PC-3 (cell line): Measurements from ENCODE around the gene ADCY2. TPM values are rescaled to one million over a fixed set of nuclear protein-coding genes. Genes with fewer than 3 reads are reported as not detected.

ENCODE experiments used
- ATAC-seq: fragments of 200-7000 bp; cut with Tn5 transposase; 2 replicates; pipeline ENCODE4 v1.9.1; 2020; ENCODE audit warnings: mild to moderate bottlenecking, moderate library complexity
- BruUV-seq: library from RNA; stranded (reverse); fragments of 400-500 nt; replicated peaks from 2 replicates; lab custom pipeline; 2021; lab: Mats Ljungman, UMichigan
- CTCF ChIA-PET: fragments of 300-600 bp; sonication (Branson Sonifier 250); formaldehyde crosslinking; loops from one replicate; lab custom pipeline; 2022; ENCODE audit warnings: antibody characterized with exemption; lab: Charles Lee
- POLR2A ChIA-PET: fragments of 300-600 bp; sonication (Branson Sonifier 250); formaldehyde crosslinking; loops from one replicate; lab custom pipeline; 2022; ENCODE audit warnings: antibody characterized with exemption; ENCODE audit not compliant: unreplicated experiment; lab: Charles Lee
- DNase-seq: peaks from one replicate; pipeline ENCODE4 v3.0.0-alpha.2; 2015
- H2AFZ ChIP-seq: fragments of 300-600 bp; sonication (generic); 2 replicates; pipeline ENCODE4 v1.6.0; 2016; ENCODE audit warnings: antibody characterized with exemption, low read length
- H3F3A ChIP-seq: fragments of 300-600 bp; sonication (generic); one replicate; pipeline ENCODE4 v1.6.0; 2017; ENCODE audit warnings: antibody characterized with exemption, low read length, control low read depth, mild to moderate bottlenecking; ENCODE audit not compliant: unreplicated experiment
- H3K27ac ChIP-seq: fragments of 300-600 bp; sonication (generic); 2 replicates; pipeline ENCODE4 v1.5.1; 2016; ENCODE audit warnings: mild to moderate bottlenecking, low read length
- H3K27me3 ChIP-seq: fragments of 300-600 bp; sonication (generic); 2 replicates; pipeline ENCODE4 v1.6.1; 2016; ENCODE audit warnings: low read length, mixed read lengths
- H3K36me3 ChIP-seq: fragments of 300-600 bp; sonication (generic); 2 replicates; pipeline ENCODE4 v1.6.1; 2016; ENCODE audit warnings: low read depth, mixed run types, low read length, mixed read lengths
- H3K4me1 ChIP-seq: fragments of 300-600 bp; sonication (generic); 2 replicates; pipeline ENCODE4 v1.5.1; 2016; ENCODE audit warnings: low read length; ENCODE audit not compliant: insufficient read depth
- H3K4me2 ChIP-seq: fragments of 300-600 bp; sonication (generic); 2 replicates; pipeline ENCODE4 v1.6.0; 2016; ENCODE audit warnings: low read length
- H3K4me3 ChIP-seq: fragments of 300-600 bp; sonication (generic); 2 replicates; pipeline ENCODE4 v1.5.1; 2016; ENCODE audit warnings: mild to moderate bottlenecking, low read length, mixed read lengths
- H3K79me2 ChIP-seq: fragments of 300-600 bp; sonication (generic); 2 replicates; pipeline ENCODE4 v1.6.1; 2017; ENCODE audit warnings: low read length, mixed read lengths
- H3K9ac ChIP-seq: fragments of 300-600 bp; sonication (generic); 2 replicates; pipeline ENCODE4 v1.6.0; 2016; ENCODE audit warnings: mild to moderate bottlenecking, low read length
- H3K9me2 ChIP-seq: fragments of 300-600 bp; sonication (generic); replicated peaks from 2 replicates; pipeline ENCODE4 v1.6.1; 2016; ENCODE audit warnings: mixed run types, low read length, mixed read lengths
- H3K9me3 ChIP-seq: fragments of 300-600 bp; sonication (generic); 2 replicates; pipeline ENCODE4 v1.6.1; 2016; ENCODE audit warnings: low read length, mixed read lengths
- H4K20me1 ChIP-seq: fragments of 300-600 bp; sonication (generic); 2 replicates; pipeline ENCODE4 v1.6.1; 2016; ENCODE audit warnings: low read length, mixed read lengths
- EZH2 ChIP-seq: fragments of 300-600 bp; sonication (generic); IDR thresholded peaks from one replicate; pipeline ENCODE4 v1.6.1; 2017; ENCODE audit warnings: antibody characterized with exemption, mild to moderate bottlenecking, low read length; ENCODE audit not compliant: unreplicated experiment
- EZH2phosphoT487 ChIP-seq: fragments of 300-600 bp; sonication (generic); IDR thresholded peaks from 2 replicates; pipeline ENCODE4 v1.6.1; 2018; ENCODE audit warnings: mild to moderate bottlenecking, antibody characterized with exemption, low read length, borderline replicate concordance
- intact Hi-C: fragments of 100-400 bp; cut with micrococcal nuclease; formaldehyde crosslinking; loops from 2 replicates; pipeline ENCODE4 v1.9.0; 2023
- total RNA-seq: library from RNA; depleted of rRNA; stranded (reverse); fragments of >200 nt; gene quantifications from 2 replicates; pipeline ENCODE4 v1.2.3, GENCODE V29; 2014
- TF ChIP-seq, protein P1 (sequence below): fragments of 300-600 bp; sonication (generic); conservative IDR thresholded peaks from 2 replicates; pipeline ENCODE4 v1.5.1; 2017; ENCODE audit warnings: antibody characterized with exemption, low read depth, mild to moderate bottlenecking, low read length

The ADCY2 gene
- total RNA-seq, 1 experiment from 2014 or later, result not detected

GRCh38 chr5:7794823-7795222 is 398.9 kb downstream of the ADCY2 start:
- POLR2A ChIA-PET, result no interaction called here
- Histone ChIP-seq H3K27me3 (peaks cover 86% of the 10 kb centered on the region), H3K9me2 (no peaks in the 10 kb centered on the region; the same call in 1 of the 2 replicates), H3K9me3 (no peaks in the 10 kb centered on the region), H3F3A (no peaks in the 10 kb centered on the region), H2AFZ (no peak overlapping the region), H4K20me1 (no peaks in the 10 kb centered on the region), H3K79me2 (no peaks in the 10 kb centered on the region), H3K36me3 (no peaks in the 10 kb centered on the region), H3K9ac (no peak overlapping the region), H3K4me1 (no peaks in the 10 kb centered on the region), H3K27ac (no peak overlapping the region), H3K4me2 (no peak overlapping the region), H3K4me3 (no peak overlapping the region)
- DNase-seq, result no peak
- CTCF ChIA-PET, result no interaction called here
- ATAC-seq, result no peak
- BruUV-seq, result no TSS peak
- intact Hi-C loops, result no loop called here
- TF ChIP-seq EZH2, result no peak
- TF ChIP-seq, protein P1, sequence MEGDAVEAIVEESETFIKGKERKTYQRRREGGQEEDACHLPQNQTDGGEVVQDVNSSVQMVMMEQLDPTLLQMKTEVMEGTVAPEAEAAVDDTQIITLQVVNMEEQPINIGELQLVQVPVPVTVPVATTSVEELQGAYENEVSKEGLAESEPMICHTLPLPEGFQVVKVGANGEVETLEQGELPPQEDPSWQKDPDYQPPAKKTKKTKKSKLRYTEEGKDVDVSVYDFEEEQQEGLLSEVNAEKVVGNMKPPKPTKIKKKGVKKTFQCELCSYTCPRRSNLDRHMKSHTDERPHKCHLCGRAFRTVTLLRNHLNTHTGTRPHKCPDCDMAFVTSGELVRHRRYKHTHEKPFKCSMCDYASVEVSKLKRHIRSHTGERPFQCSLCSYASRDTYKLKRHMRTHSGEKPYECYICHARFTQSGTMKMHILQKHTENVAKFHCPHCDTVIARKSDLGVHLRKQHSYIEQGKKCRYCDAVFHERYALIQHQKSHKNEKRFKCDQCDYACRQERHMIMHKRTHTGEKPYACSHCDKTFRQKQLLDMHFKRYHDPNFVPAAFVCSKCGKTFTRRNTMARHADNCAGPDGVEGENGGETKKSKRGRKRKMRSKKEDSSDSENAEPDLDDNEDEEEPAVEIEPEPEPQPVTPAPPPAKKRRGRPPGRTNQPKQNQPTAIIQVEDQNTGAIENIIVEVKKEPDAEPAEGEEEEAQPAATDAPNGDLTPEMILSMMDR, result no peak
- no peak for TF ChIP-seq EZH2phosphoT487

DNA sequence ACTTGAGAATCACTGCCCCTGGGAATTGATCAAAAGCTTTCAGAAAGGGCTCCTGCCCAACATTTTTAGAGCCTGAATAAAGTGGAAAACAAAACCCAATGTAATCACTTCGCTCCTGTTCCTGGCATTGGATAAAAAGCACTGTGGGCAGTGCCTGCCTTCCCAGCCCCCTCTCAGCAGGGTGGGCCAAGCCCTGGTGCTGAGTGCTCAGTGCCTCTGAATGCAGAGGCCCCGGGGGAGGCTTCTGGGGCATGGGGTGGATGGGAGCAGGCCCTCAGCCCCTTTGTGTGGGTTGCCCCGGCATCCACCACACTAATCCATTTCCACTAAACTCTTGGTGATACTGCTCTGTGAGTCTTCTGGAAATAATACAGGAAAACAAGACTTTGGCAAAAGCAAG is 399.4 kb downstream of the ADCY2 start:
- CTCF ChIA-PET, result no interaction called here
- no TSS peak for BruUV-seq

DNA sequence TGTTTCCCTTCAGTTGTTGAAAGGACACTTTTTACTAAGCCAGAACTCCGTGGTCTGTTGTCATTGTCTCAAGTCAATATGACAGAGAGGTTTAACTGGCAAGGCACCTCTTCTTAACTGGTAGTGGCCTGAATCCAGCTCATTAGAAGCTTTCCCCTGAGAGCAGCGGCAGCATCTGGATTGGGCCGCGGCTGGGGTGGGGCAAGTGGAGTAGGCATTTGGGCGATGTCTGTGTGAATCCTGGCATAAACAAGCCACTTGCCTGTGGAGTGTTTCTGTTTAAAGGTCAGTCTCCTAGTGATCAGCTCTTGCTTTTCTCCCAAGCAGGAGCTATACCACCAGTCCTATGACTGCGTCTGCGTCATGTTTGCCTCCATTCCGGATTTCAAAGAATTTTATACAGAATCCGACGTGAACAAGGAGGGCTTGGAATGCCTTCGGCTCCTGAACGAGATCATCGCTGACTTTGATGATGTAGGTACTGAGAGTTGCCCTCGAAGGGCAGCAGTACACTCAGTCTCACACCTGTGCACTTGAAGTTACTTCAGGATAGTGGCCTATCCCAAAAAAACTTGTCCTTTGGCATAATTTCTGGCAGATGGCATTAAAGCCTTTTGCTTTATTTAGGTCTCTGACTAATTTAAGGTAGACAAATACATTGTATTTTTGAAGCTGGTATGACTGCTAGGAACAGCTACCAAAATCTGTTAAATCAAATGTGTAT is 406.1 kb downstream of the ADCY2 start:
- TF ChIP-seq, protein P1, result no peak
- no peak for TF ChIP-seq EZH2phosphoT487
- no peak for TF ChIP-seq EZH2
- Histone ChIP-seq H3F3A (no peaks in the 10 kb centered on the region), H3K4me2 (no peak overlapping the region), H3K4me1 (no peaks in the 10 kb centered on the region), H2AFZ (no peak overlapping the region), H3K9me3 (no peaks in the 10 kb centered on the region), H3K36me3 (no peaks in the 10 kb centered on the region), H3K79me2 (no peaks in the 10 kb centered on the region), H3K27me3 (peaks cover 43% of the 10 kb centered on the region), H3K9me2 (no peaks in the 10 kb centered on the region; the same call in 1 of the 2 replicates), H3K9ac (no peak overlapping the region), H3K27ac (no peak overlapping the region), H3K4me3 (no peak overlapping the region), H4K20me1 (no peaks in the 10 kb centered on the region)
- POLR2A ChIA-PET, result no interaction called here
- BruUV-seq, result no TSS peak
- no peak for DNase-seq
- CTCF ChIA-PET, result no interaction called here
- intact Hi-C loops, result no loop called here
- ATAC-seq, result no peak

More for the DNA sequence above, 399.4 kb downstream of the ADCY2 start:
- Histone ChIP-seq H3K27ac (no peak overlapping the region), H3K9me3 (no peaks in the 10 kb centered on the region), H3K27me3 (peaks cover 84% of the 10 kb centered on the region), H3K4me3 (no peak overlapping the region), H3F3A (no peaks in the 10 kb centered on the region), H3K79me2 (no peaks in the 10 kb centered on the region), H4K20me1 (no peaks in the 10 kb centered on the region), H3K9ac (no peak overlapping the region), H3K9me2 (no peaks in the 10 kb centered on the region; the same call in 1 of the 2 replicates), H2AFZ (no peak overlapping the region), H3K4me1 (no peaks in the 10 kb centered on the region), H3K36me3 (no peaks in the 10 kb centered on the region), H3K4me2 (no peak overlapping the region)
- no peak for ATAC-seq
- no peak for DNase-seq
- TF ChIP-seq, protein P1, result no peak
- no peak for TF ChIP-seq EZH2phosphoT487
- no peak for TF ChIP-seq EZH2
- POLR2A ChIA-PET, result no interaction called here
- intact Hi-C loops, result no loop called here
